Nucleus accumbens (tissue), 56 donors: ENCODE results near the gene MEI1.
"Not testable (repeated sequence)": the region's sequence is repeated elsewhere in the genome, so short reads cannot be mapped to it uniquely, and the experiment has no call there.

Source experiments
- DNase-seq, 56 donors: peaks; one replicate each; lab custom pipeline; 2025; lab: John Stamatoyannopoulos, UW

Gene MEI1

GRCh38 chr22:41833369-41834004 lies 134.2 kb downstream of the MEI1 start:
- peak in 41 of 56 donors; percentile 20 to 73 (median 48) for DNase-seq

GRCh38 chr22:41834005-41834944 lies 135.0 kb downstream of the MEI1 start:
- DNase-seq: peak in 1 of 56 donors; percentile 44

- DNase-seq: not testable (repeated sequence)
These were observed 136.2 kb downstream of the MEI1 start for GRCh38 chr22:41835462-41835861.

GRCh38 chr22:41836551-41836950 lies 137.2 kb downstream of the MEI1 start:
- DNase-seq: no peak

GRCh38 chr22:41838842-41839618 lies 139.7 kb downstream of the MEI1 start:
- no peak for DNase-seq

- no peak for DNase-seq
These were observed 140.9 kb downstream of the MEI1 start for GRCh38 chr22:41840216-41840615.

GRCh38 chr22:41841085-41841712 lies 141.9 kb downstream of the MEI1 start:
- no peak for DNase-seq

- DNase-seq: no peak
These were observed 144.0 kb downstream of the MEI1 start for GRCh38 chr22:41842996-41843970.

- no peak for DNase-seq
These were observed 144.7 kb downstream of the MEI1 start for GRCh38 chr22:41844036-41844435.

- DNase-seq: no peak
These were observed 145.2 kb downstream of the MEI1 start for GRCh38 chr22:41844513-41844912.

GRCh38 chr22:41845380-41846267 lies 146.3 kb downstream of the MEI1 start:
- no peak for DNase-seq

GRCh38 chr22:41846268-41846987 lies 147.1 kb downstream of the MEI1 start:
- no peak for DNase-seq

GRCh38 chr22:41847300-41847699 lies 148.0 kb downstream of the MEI1 start:
- no peak for DNase-seq

GRCh38 chr22:41848468-41848867 lies 149.2 kb downstream of the MEI1 start:
- DNase-seq: no peak
